HG03469 (cell line): ENCODE results near the gene ATG16L2.
"Not testable (repeated sequence)": the region's sequence is repeated elsewhere in the genome, so short reads cannot be mapped to it uniquely, and the experiment has no call there.

Source experiments
- ATAC-seq: cut with Tn5 transposase; IDR thresholded peaks from one replicate; pipeline ENCODE4 v1.9.1; 2021; ENCODE audit warnings: mild to moderate bottlenecking, moderate library complexity, moderate number of reproducible peaks; ENCODE audit not compliant: unreplicated experiment

ATG16L2 gene

DNA sequence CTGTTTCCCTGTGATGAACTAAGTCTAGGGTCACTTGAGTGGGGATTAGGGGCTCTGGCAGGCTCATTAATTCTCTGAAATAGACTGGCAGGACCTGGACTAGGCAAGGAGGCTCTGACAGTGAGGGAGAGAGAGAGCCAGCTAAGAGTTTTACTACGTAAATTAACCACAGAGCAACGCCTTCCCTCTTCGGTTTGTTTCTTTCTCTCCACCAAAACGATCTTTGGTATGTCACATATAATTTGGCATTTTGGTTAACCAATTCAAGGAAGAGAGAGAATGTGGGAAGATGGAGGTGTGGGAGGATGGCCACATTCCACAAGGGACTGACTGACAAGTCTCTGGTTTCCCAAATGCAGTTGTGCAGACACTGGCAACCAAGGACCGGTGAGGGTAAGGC, 27.9 kb downstream of the ATG16L2 start:
- ATAC-seq: no peak

DNA sequence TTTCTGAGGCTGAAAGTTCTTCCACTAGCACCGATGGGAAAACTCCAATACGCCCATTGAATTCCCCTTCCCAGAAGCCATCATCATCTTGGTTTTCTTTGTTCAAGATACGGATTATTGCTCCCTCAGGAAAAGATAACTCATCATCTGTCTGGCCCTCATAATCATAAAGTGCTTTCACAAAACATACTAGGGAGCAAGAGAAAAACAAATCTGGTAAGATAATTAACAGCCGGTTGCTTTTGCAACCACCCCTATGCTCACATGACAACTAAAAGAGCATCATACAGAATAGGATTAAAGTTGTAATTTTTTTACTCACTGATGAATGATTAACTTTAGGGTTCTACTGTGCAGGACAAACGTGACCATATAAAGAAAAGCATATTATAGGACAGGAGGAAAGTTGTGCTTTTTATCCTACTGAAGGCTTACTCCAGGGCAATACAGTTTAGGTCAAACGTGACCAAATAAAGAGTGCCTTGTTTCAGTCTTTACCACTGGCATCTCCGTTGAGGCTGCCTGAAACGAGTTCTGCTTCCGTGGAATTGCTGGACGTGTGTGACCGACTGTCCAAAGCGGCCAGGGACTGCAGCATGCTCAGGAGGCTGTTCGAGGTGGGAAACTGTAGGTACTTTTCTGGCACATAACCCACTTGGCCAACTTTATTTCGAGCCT, 28.6 kb downstream of the ATG16L2 start:
- no peak for ATAC-seq

DNA sequence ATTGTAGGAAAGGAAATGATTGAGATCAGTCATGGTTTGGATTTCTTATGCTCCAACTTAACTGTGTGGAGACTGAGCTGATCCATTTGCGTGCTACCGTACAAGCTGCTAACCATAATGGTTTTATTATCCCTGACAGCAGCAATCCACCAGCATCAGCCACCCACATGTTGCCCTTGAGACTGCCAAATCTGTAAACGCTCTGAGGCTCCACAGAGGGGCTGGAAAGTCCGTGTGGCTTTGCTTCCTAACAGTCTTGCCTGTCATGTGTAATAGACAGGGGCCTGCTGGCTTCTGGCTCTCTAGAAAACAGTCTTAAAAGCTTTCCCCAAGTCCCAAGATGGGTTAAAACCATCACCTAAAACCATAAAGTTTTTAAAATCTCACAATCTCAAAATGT, 30.1 kb downstream of the ATG16L2 start:
- no peak for ATAC-seq

DNA sequence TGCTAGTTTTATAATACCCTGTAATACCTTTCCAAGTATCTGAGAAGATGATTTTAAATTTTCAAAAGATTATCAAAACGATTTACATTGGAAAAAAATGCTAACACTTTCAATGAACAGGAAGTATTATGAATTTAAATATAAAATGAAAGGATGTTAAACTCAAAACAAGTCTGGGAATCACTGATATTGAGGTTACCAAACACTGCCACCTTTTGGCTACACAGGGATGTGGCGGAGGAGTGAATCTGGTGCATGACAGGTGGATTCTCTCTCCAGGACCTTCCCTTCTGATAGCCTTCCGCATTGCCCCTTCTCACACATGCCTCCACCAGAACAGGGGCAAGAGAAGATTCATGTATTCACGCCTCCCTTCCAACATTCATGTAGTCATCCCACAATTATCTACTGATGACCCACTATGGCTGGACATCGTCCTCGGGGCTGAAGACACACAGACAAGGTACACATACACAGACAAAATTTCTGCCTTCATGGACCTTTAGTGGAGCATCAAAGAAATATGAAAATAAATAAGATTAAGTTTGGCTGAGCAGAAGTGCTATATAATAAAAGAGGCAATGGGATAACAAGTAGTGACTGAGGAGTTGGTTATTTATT, 34.7 kb downstream of the ATG16L2 start:
- ATAC-seq: no peak

DNA sequence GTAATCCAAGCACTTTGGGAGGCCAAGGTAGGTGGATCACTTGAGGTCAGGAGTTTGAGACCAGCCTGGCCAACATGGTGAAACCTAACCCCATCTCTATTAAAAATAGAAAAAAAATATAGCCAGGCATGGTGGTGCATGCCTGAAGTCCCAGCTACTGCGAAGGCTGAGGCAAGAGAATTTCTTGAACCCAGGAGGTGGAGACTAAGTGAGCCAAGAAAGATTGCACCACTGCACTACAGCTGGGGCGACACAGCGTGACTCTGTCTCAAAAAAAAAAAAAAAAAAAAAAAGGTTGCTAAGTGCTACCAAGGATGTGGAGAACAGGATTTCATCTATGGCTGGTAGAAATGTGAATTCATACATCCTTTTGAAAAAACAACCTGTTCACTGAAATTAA, 36.6 kb downstream of the ATG16L2 start:
- ATAC-seq: no peak

DNA sequence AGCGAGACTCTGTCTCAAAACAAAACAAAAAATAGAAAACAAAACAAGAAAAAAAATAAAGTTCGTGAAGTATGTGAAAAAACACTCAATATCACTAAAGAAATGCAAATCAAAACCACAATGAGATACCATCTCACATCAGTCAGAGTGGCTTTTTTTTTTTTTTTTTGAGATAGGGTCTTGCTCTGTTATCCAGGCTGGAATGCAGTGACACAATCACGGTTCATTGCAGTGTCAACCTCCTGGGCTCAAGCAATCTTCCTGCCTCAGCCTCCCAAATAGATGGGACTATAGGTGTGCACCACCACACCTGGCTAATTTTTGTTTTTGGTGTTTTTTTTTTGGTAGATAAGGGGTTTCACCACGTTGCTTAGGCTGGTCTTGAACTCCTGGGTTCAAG, 37.5 kb downstream of the ATG16L2 start:
- ATAC-seq: no peak

DNA sequence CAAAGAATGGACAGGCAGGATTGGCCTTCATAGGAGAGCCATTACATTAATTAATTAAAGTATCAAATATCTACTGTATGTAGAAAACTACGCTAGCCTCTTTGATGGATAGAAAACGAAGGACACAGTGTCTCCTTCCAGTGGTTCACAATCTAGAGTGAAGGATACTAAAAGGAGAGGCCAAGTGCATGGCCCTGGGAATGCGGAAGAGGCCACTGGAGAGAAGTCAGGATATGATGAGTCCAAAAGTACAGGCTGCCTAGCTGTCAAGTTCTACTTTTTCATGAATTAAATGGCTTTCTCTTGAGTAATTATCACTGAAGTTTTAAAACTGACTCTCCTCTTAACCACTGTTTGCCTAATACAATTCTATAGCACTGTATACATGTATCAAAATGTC, 41.9 kb downstream of the ATG16L2 start:
- ATAC-seq: no peak

DNA sequence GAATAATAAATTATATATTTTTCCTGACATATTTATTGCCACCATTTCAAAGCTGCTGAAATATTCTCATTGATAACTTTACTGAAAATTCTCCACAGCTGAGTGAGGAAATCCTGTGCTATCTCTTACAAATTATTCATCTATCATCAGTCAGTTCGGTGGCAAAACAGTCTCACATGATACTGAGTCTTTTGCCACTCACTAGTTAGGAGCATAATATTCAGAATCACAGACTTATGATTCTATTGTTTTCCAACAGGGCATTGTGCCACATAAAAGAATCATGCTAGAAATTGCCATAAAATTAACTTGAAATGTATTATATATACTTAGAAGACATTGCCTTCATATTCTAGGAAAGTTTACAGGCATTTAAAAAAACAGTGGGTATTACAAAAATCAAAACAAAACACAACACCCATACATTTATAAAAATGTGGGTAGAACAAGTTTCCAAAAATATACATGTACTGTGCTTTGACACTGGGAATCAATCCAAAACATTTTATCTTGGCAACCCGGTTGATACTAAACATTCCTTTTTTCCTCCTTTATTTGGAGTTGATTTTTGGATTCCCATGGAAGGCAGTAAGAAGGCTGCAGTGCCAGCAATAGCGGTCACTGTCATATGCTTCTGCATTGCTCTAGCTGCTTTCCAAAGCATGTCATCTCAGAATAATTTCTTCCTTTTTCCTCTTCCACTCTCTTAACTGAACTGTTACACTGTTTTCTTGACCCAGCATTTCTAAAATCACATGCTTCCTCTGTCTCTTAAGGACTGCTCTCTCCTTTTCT, 42.5 kb downstream of the ATG16L2 start:
- no peak for ATAC-seq

DNA sequence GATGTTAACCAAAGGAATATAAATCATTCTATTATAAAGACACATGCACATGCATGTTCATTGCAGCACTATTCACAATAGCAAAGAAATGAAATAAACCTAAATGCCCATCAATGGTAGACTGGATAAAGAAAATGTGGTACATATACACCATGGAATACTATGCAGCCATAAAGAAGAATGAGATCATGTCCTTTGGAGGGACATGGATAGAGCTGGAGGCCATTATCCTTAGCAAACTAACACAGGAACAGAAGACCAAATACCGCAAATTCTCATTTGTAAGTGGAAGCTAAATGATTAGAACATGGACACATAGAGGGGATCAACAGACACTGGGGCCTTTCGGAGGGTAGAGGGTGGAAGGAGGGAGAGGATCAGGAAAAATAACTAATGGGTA, 44.1 kb downstream of the ATG16L2 start:
- not testable (repeated sequence) for ATAC-seq

DNA sequence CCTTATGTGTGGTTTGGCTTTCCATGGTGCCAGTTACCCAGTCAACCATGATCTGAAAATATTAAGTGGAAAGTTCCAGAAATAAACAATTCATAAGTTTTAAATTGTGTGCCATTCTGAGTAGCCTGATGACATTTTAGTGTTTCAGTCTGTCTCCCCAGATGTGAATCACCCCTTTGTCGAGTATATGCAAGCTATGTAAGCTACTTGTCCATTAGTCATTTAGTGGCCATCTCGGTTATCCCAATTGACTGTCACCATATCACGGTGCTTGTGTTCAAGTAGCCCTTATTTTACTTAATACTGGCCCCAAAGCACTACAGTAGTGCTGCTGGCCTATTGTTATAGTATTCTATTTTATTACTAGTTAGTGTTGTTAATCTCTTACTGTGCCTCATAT, 44.9 kb downstream of the ATG16L2 start:
- ATAC-seq: no peak

DNA sequence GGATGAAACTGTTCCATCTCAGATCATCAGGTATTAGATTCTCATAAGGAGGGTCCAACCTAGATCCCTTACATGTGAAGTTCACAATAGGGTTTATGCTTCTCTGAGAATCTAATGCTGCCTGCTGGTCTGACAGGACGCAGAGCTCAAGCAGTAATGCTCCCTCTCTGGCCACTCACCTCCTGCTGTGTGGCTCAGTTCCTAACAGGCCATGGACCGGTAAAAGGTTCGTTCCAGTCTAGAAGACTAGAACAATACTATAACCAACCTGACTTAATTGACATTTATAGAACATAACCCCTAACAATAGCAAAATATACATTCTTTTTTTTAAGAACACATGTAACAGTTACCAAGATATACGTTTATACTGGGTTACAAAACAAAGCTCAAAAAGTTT, 45.8 kb downstream of the ATG16L2 start:
- no peak for ATAC-seq

DNA sequence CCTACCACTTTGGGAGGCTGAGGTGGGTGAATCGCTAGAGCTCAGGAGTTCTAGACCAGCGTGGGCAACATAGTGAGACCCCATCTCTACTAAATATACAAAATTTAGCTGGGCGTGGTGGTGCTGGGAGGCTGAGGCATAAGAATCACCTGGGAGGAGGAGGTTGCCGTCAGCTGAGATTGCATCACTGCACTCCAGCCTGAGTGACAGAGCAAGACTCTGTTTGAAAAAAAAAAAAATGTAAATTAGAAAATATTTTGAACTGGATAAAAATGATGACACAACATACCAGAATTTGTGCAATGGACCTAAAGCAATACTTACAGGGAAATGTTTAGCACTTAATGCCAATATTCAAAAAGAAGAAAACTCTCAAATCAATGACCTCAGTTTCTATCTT, 46.4 kb downstream of the ATG16L2 start:
- no peak for ATAC-seq

DNA sequence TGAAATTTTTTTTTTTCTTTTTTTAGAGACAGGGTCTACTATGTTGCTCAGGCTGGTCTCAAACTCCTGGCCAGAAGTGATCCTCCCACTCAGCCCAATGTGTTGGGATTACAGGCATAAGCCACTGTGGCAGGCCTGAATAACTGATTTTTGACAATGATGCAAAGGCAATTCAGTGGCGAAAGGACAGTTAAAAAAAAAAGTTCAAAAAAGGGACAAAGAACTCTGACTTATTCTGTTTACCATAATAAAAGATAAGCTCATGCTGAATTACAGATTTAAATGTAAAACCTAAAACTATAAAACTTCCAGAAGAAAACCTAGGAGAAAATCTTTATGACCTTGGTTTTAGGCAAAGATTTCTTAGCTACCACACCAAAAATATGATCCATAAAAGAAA, 48.9 kb downstream of the ATG16L2 start:
- no peak for ATAC-seq

DNA sequence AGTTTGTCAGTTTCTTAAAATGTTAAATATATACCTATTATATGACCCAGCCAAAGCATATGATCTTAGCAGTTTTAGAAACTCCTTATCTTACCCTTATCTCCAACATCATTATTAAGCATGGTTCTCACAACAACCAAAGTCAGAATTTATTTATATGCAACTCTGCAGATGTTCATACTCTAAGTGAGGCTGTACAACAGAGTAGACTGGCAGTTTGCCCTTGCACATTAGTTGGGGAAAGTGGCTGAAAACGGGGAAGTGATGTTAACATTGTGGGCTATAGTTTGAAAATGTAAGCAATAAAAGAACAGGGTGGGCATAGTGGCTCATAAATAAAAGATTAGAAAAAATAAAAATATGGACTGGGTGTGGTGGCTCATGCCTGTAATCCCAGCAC, 49.7 kb downstream of the ATG16L2 start:
- no peak for ATAC-seq

DNA sequence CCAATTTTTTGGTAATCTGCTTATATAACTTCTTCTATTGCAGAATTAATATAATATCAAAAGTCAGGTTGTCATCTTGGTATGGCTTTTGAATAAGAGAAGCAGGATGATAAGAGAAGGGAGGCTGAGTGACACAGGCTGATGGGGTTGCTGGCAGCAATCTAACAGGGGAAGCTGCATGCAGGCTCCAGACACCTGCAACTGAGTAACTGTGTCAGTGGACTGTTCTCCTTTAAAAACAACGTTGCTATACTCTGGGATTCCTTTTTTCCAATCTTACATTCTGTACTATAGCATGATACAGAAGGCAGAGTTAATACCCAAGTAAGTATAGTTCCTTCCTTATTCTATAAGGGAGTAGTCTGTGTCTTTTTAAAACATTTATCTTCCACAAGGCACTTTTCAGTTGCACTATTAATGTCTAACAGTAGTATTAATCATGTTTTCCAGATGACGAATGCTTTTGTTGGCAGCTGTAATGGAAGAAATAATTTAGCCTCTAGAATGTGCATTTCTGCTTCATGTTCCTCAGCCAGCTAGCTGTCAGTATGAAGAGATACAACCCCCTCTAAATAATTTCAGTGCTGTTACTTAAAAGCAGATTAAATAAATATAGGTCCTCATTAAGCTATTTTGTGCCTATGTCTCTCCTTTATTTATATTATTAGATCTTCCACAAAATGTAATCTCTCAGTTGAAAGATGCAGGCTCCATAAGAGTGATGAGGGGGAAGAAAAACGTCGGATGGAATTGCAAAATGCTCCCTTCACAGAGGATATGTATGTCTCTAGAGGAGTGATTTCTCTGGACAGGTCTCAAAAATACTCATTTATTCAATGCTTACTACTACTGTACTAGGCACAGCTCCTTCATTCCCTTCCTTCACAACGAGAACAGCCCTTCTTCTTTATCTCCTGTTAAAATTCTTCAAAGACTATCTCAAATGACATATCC, 50.8 kb downstream of the ATG16L2 start:
- ATAC-seq: no peak

DNA sequence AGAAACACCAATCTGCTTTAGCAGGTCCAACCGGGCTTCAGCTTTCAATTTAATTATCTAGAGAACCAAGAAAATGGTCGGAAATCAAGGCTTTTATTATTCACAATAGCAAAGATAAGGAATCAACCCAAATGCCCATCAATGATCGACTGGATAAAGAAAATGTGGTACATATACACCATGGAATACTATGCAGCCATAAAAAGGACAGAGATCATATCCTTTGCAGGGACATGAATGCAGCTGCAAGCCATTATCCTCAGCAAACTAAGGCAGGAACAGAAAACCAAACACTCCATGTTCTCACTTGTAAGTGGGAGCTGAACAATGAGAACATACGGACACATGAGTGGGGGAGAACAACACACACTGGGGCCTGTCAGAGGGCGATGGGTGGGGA, 53.8 kb downstream of the ATG16L2 start:
- no peak for ATAC-seq

DNA sequence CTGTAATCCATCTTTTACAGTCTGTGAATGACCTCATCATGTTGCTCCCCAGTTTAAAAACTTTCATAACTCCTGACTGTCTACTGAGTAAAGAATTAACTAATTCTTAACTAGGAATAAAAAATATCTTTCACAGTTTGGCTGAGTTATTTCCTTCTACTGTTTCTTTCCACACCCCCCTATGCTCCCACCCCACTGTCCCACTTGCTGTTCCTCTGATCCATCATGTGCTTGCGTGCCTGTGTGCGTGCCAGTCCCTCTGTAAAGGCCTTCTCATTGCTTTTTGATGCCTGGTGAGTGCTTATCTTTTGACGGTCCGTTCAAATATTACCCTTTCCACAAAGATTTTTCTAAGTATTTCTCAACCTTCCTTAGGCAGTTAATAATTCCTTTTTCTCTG, 55.6 kb downstream of the ATG16L2 start:
- ATAC-seq: no peak

DNA sequence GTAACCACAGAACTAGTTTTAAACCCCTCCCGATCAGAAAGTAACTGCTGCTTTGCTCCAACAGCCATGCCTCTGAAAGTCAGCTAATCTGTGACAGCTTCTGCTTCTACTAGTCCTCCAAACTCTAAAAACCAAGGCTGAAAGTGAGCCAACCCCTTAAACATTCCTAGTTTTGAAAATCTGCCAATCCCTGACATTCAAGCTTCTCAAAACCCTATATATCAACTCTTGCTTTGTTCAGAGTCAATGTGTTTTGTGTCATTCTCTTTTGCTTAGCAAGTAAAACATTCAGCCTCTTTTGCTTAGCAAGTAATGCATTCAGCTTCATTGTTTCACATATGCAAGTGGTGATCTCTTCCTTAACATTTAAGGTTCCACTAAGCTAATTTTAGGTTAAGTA, 56.9 kb downstream of the ATG16L2 start:
- ATAC-seq: no peak

DNA sequence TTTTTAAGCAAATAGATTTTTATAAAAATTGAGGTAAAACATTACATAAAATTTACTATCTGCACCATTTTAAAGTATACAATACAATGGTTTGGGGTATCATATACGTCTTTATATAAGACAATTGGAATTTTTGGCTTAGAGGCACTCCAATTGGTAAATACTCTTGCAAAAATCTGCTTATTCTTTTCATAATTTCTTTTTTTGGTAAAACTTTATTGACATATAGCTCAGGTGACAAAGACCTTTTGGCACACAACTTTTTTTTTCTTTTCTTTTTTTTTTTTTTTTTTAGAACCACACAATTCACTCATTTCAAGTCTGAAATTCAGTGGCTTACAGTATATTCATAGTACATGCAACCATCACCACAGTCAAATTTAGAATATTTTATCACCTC, 57.8 kb downstream of the ATG16L2 start:
- ATAC-seq: no peak

DNA sequence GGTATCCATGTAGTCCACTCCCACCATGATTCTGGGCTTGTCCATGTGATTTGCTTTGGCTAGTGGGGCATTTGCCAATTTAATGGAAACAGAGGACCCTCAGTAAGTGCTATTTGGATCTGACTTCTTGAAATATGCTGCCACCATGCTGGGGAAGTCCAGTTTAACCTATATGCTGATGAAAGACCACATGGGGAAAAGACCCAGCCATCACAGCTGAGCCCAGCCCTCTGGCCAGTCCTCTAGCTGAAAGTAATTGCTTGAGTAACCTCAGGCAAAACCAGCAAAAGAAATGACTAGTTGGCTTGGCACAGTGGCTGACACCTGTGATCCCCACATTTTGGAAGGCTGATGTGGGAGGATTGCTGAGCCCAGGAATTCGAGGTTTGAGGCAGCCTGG, 61.5 kb downstream of the ATG16L2 start:
- no peak for ATAC-seq

DNA sequence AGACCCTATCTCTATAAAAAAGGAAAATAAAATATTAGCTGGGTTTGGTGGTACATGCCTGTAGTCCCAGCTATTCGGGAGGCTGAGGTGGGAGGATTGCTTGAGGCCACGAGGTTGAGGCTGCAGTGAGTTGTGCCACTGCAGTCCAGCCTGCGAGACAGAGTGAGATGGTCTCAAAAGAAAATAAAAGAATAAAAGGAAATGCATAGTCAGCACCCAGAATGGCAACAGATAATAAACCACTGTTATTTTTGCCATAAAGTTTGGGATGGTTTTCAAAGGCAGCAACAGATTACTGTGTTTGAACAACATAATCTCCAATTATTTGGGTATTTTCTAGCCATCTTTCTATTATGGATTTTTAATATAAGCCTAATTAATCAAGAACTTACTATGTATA, 61.9 kb downstream of the ATG16L2 start:
- ATAC-seq: no peak
